H1 (cell line): ENCODE results near the gene COL8A2. TPM values are rescaled to one million over a fixed set of nuclear protein-coding genes. Genes with fewer than 3 reads are reported as not detected.

Source experiments
- ASH2L ChIP-seq: fragments of 200-600, 300-600 bp; sonication (generic); IDR thresholded peaks from one replicate; pipeline ENCODE4 v1.7.1; 2017; ENCODE audit warnings: low read length
- FOSL1 ChIP-seq: IDR thresholded peaks from 2 replicates; pipeline ENCODE4 v1.6.1; 2011; ENCODE audit warnings: mild to moderate bottlenecking, low read depth, low read length, moderate library complexity; ENCODE audit not compliant: insufficient read depth
- JUND ChIP-seq: IDR thresholded peaks from 2 replicates; pipeline ENCODE4 v1.6.1; 2011; ENCODE audit warnings: mild to moderate bottlenecking, improper control_type of control experiment, low read length
- KDM4A ChIP-seq: IDR thresholded peaks from one replicate; pipeline ENCODE4 v1.7.1; 2012; ENCODE audit warnings: low read depth, mild to moderate bottlenecking, moderate library complexity, low read length, inconsistent platforms; ENCODE audit not compliant: severe bottlenecking
- SRF ChIP-seq: IDR thresholded peaks from 2 replicates; pipeline ENCODE4 v1.6.1; 2011; ENCODE audit warnings: mild to moderate bottlenecking, low read depth, low read length, moderate library complexity
- USF2 ChIP-seq: IDR thresholded peaks from 2 replicates; pipeline ENCODE4 v1.6.1; 2011; ENCODE audit warnings: low read length, improper control_type of control experiment
- polyA plus RNA-seq, 7 experiments: library from polyadenylated mRNA; depleted of rRNA in 3 of 7; stranded (reverse) in 5 of 7; unstranded in 2 of 7; fragments of >200 nt in 5 of 7; fragments of 200-250 nt in 2 of 7; gene quantifications; 1 replicate in 5 of 7; 2 replicates in 1 of 7; 4 replicates in 1 of 7; pipeline versions ENCODE4 v1.2.1 to v1.2.3, GENCODE V29; 2011 to 2013; ENCODE audit warnings: missing spikeins in 2 of 7, mixed read lengths in 2 of 7
- total RNA-seq: library from RNA; stranded (reverse); fragmentation: NEBNext Ultra II Directional; extraction: Animal tissue kit (Norgen Biotek cat#: 25700); gene quantifications from 2 replicates; pipeline ENCODE4 v1.2.1, GENCODE V29; 2021
- TF ChIP-seq, protein P1 (sequence below): IDR thresholded peaks from 2 replicates; pipeline ENCODE4 v1.6.1; 2011; ENCODE audit warnings: low read depth, mild to moderate bottlenecking, low read length; ENCODE audit not compliant: insufficient read depth

Gene COL8A2
- total and polyA plus RNA-seq, 2 of the 8 experiments (the other 6 are each of a cell fraction or from before 2014, with no cell fraction given), result 2.1 to 2.8 TPM

DNA sequence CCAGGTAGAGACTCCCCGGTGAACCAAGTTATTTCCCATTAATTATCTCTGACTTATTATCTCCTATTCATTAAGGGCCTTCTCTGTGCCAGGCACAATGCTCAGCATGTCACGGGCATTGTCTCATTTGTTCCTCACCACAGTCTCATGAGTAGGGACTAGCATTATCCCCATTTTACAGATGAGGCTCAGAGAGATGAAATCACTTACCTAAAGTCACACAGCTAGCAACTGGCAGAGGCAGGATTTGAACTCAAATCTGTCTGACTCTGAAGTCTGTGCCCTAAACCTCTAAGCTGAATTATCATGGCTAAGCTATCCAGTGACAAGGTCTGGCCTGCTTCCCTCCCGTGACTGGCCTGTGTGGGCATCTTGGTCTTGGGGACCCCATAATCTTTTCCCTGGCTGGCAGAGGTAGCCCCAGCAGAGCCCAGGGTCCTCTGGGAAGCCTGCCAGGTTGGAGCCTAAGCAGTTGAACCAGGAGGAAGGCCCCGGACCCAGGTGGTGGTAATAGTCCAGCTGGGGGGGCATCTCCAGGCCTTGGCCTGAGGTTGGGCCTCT, 35.4 kb upstream of the COL8A2 start (continued):
- TF ChIP-seq USF2, result no peak
- TF ChIP-seq FOSL1, result no peak
- no peak for TF ChIP-seq KDM4A
- TF ChIP-seq JUND, result no peak
- no peak for TF ChIP-seq SRF
- TF ChIP-seq, protein P1, sequence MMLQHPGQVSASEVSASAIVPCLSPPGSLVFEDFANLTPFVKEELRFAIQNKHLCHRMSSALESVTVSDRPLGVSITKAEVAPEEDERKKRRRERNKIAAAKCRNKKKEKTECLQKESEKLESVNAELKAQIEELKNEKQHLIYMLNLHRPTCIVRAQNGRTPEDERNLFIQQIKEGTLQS, result no peak
- TF ChIP-seq ASH2L, result no peak
